ENCODE measurements around the gene EPB41.
"Not testable (repeated sequence)": the region's sequence is repeated elsewhere in the genome, so short reads cannot be mapped to it uniquely, and the experiment has no call there.

Gene EPB41

DNA sequence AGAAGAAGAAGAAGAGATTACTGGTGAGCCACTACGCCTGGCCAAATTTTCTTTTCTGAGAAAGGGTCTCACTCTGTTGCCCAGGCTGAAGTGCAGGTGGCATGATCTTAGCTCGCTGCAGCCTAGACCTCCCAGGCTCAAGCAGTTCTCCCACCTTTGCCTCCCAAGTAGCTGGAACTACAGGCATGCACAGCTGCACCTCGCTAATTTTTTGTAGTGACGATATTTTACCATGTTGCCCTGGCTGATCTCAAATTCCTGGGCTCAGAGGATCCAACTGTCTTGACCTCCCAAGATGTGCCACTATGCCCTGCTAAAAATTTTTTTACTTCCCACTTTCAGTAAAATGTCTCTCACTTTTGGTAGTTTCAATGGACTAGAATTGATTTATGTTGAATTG lies 184.9 kb downstream of the EPB41 start:
- no peak overlapping the region for H3K4me3 ChIP-seq (ENCODE audit: low read depth in 1 of 2, low read length in 1 of 2)
- peaks cover 76% of the 10 kb centered on the region for H3K36me3 ChIP-seq
- H3K9me3 ChIP-seq: no peaks in the 10 kb centered on the region

DNA sequence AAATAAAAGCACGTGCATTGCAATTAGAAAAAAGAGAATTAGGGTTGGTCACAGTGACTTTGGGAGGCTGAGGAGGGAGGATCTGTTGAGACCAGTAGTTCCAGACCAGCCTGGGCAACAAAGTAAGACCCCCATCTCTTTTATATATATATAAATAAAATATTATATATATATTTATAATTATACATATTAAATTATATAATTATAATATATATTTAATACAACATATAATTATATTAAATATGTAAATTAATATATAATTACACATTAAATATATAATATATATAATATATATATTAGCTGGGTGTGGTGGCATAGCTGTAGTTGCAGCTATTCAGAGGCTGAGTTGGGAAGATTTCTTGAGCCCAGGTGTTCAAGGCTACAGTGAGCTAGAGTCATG lies 186.1 kb downstream of the EPB41 start:
- no peak overlapping the region for H3K27ac ChIP-seq
- no peaks in the 10 kb centered on the region for H3K9me3 ChIP-seq
- no peaks in the 10 kb centered on the region for H3K4me1 ChIP-seq (ENCODE audit: control insufficient read depth in 1 of 2, insufficient read depth in 1 of 2, low read depth in 1 of 2, low read length in 1 of 2)
- peaks cover 76% of the 10 kb centered on the region for H3K36me3 ChIP-seq
- no peaks in the 10 kb centered on the region for H3K27me3 ChIP-seq
- TF ChIP-seq, protein P1, sequence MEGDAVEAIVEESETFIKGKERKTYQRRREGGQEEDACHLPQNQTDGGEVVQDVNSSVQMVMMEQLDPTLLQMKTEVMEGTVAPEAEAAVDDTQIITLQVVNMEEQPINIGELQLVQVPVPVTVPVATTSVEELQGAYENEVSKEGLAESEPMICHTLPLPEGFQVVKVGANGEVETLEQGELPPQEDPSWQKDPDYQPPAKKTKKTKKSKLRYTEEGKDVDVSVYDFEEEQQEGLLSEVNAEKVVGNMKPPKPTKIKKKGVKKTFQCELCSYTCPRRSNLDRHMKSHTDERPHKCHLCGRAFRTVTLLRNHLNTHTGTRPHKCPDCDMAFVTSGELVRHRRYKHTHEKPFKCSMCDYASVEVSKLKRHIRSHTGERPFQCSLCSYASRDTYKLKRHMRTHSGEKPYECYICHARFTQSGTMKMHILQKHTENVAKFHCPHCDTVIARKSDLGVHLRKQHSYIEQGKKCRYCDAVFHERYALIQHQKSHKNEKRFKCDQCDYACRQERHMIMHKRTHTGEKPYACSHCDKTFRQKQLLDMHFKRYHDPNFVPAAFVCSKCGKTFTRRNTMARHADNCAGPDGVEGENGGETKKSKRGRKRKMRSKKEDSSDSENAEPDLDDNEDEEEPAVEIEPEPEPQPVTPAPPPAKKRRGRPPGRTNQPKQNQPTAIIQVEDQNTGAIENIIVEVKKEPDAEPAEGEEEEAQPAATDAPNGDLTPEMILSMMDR (IDR thresholded peaks at IDR 0.05): no peak
- H3K4me3 ChIP-seq (ENCODE audit: low read depth in 1 of 2, low read length in 1 of 2): no peak overlapping the region

More for the DNA sequence above, 184.9 kb downstream of the EPB41 start:
- Histone ChIP-seq H3K4me1 (ENCODE audit: control insufficient read depth in 1 of 2, insufficient read depth in 1 of 2, low read depth in 1 of 2, low read length in 1 of 2) (no peaks in the 10 kb centered on the region), H3K27ac (no peak overlapping the region), H3K27me3 (no peaks in the 10 kb centered on the region)
- TF ChIP-seq, protein P1 (IDR thresholded peaks at IDR 0.05): no peak

DNA sequence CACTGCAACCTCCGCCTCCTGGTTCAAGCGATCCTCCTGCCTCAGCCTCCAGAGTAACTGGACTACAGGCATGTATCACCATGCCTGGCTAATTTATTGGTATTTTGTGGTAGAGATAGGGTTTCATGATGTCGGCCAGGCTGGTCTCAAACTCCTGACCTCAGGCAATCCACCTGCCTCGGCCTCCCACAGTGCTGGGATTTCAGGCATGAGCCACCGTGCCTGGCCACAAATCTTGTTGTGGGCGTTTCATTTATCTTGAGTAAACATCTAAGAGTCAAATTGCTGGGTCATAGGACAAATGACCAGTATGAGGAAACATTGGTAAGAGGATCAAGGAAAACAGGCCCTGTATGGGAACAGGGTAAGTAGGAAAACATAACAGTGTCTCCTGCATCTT lies 191.5 kb downstream of the EPB41 start:
- Histone ChIP-seq H3K27ac (no peak overlapping the region), H3K4me1 (ENCODE audit: control insufficient read depth in 1 of 2, insufficient read depth in 1 of 2, low read depth in 1 of 2, low read length in 1 of 2) (no peaks in the 10 kb centered on the region), H3K27me3 (no peaks in the 10 kb centered on the region), H3K4me3 (ENCODE audit: low read depth in 1 of 2, low read length in 1 of 2) (no peak overlapping the region), H3K36me3 (peaks cover 58% of the 10 kb centered on the region), H3K9me3 (no peaks in the 10 kb centered on the region)
- TF ChIP-seq, protein P1 (IDR thresholded peaks at IDR 0.05): no peak

DNA sequence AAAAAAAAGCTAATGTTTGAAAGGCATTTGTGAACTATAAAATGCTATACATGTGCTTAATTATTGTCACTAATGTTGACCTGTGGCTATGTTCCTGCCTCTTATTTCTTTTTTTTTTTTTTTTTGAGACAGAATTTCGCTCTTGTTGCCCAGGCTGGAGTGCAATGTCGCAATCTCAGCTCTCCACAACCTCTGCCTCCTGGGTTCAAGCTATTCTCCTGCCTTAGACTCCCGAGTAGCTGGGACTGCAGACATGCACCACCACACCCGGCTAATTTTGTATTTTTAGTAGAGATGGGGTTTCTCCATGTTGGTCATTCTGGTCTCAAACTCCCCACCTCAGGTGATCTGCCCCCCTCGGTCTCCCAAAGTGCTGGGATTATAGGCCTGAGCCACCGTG lies 193.7 kb downstream of the EPB41 start:
- not testable (repeated sequence) for H3K4me1 ChIP-seq (ENCODE audit: control insufficient read depth in 1 of 2, insufficient read depth in 1 of 2, low read depth in 1 of 2, low read length in 1 of 2); H3K27ac ChIP-seq; H3K9me3 ChIP-seq; H3K4me3 ChIP-seq (ENCODE audit: low read depth in 1 of 2, low read length in 1 of 2); H3K27me3 ChIP-seq
- peaks cover 57% of the 10 kb centered on the region for H3K36me3 ChIP-seq

DNA sequence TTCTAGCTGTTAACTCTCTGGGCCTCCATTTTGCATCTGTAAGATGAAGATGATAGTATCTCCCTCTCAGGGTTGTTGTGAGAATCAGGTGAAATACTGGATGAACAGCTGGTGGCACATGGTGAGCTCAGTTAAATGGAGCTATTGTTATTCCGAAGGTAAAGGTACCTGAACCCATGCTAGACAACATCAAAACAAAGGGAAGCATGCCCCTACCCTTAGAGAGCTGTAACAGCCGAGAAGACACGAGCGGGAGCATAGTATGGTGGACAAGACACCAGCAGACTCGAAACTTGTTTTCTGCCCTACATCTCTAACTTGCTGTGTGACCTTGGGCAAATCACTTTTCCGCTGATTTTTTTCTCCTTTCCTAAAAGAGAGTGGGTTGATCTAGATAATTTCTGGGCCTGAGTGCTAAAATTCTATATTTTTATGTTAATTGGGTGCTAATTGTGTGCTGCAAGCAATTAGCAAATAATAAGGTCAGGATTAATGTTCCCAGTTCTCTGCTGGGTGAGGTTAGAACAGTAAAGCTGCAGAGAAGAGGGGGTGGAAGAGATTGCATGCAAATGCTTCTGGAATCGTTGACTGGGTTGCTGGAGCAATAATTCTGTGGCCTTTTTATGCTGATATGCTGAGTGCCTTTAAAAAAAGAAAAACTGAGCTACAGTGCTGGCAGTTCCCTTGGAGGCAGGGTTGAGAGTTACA lies 198.5 kb downstream of the EPB41 start:
- Histone ChIP-seq H3K4me1 (ENCODE audit: control insufficient read depth in 1 of 2, insufficient read depth in 1 of 2, low read depth in 1 of 2, low read length in 1 of 2) (no peaks in the 10 kb centered on the region), H3K9me3 (no peaks in the 10 kb centered on the region), H3K4me3 (ENCODE audit: low read depth in 1 of 2, low read length in 1 of 2) (no peak overlapping the region), H3K36me3 (peaks cover 92% of the 10 kb centered on the region), H3K27ac (no peak overlapping the region), H3K27me3 (no peaks in the 10 kb centered on the region)
- TF ChIP-seq, protein P1 (IDR thresholded peaks at IDR 0.05): no peak

DNA sequence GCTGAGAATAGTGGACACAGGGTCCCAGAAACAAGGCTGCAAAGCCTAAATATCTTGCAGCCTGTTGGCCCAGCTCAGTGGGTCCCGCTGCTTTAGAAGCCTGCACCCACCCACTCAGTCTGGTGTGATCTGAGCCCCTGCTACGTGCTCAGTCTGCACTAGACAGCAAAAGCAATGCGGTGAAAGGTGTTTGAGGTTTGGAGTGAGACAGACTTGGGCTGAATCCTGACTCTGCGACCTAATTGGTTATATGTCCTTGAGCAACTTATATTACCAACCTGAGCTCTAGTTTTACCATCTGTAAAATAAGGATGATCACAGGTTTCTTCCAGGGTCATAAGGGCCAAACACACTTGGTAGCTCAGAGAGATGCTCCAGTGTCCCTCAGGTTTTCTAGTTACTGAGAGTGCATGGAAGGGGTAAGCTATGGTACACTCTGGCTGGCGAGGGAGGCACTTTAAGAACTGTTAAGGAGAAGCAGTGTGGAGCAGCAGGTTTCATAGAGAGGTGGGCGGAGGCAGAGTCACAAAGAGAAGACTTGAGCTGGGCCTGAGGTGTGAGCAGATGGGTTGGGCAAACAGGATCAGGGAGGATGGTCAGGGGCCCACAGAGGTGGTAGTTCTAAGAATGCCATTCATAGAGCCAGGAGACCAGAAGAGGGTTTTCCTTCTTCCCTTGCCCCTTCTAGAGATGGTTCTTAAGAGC lies 199.2 kb downstream of the EPB41 start:
- TF ChIP-seq, protein P1 (IDR thresholded peaks at IDR 0.05): no peak
- Histone ChIP-seq H3K27ac (no peak overlapping the region), H3K27me3 (no peaks in the 10 kb centered on the region), H3K4me1 (ENCODE audit: control insufficient read depth in 1 of 2, insufficient read depth in 1 of 2, low read depth in 1 of 2, low read length in 1 of 2) (no peaks in the 10 kb centered on the region), H3K36me3 (peaks cover 94% of the 10 kb centered on the region), H3K9me3 (no peaks in the 10 kb centered on the region), H3K4me3 (ENCODE audit: low read depth in 1 of 2, low read length in 1 of 2) (no peak overlapping the region)

Measured in neutrophil (primary cell).